Epithelial cell of esophagus (primary cell): ENCODE data around the gene FAM110C.

Source experiments
- DNase-seq: peaks from one replicate; pipeline ENCODE4 v3.0.0; 2010; ENCODE audit warnings: low read depth
- H3K4me3 ChIP-seq: 2 replicates; pipeline ENCODE4 v1.5.1; 2011; ENCODE audit warnings: mild to moderate bottlenecking, low read length, control low read depth
- TF ChIP-seq, protein P1 (sequence below): IDR thresholded peaks from 2 replicates; pipeline ENCODE4 v1.5.1; 2011; ENCODE audit warnings: low read depth, mild to moderate bottlenecking, low read length, control low read depth, inconsistent platforms; ENCODE audit not compliant: insufficient read depth; ENCODE audit errors: missing control alignments

The FAM110C gene, protein sequence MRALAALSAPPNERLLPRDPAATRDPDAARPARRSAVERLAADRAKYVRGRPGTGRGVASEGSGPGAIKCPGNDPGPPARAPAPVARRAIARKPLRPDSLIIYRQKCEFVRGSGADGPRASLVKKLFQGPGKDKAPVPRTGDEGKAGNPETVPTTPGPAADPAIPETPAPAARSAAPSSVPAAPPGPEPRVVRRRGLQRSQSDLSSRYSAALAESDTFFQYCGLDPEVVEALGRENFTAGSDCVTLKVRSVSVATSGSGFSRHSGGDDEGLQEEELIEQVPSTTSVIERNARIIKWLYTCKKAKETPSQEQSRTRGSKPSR

DNA sequence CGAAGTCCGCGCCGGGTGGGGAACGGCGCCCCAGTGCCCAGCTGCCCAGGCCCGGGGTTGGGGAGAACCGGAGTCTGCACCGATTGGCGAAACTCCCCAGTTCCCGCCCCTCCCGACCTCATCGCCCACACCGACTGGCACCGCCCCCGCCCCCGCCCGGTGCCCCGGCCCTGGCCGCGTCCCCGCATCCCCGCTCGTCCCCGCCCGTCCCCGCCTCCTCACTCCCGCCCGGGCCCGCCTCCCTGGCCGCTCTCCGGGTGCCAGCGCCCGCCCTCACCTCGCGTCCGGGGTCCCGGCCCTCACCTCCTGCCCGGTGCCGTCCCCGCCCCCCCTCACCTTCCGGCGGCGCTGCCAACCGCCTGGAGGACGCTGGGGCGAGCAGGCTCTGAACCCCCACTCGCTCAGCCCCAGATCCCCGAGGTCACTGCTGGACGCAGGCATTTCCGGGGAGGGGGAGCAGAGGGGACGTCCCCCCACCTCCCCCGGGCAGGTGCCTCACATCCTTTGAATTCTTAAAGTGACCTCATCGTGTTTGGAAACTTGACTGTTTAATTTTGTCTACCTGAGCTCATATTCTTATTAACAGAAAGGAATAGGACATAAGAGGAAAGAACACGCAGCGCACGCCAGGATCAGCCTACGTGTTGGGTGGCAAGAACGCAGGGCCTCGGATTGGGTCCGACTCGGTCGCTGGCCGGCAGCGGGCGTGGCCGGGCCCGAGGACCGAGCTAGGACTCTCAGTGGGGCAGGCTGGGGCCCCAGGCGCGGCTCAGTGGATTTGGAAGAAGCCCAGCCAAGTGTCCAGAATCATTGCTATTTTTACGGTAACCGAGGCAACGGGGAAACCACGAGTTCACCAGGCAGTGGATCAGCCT is at the start of gene FAM110C:
Gene FAM110C, minus strand, starts transcription at position 35 of the 875 bp plus-strand sequence. CDS start 120 bp downstream, outside the sequence.
- TF ChIP-seq, protein P1, sequence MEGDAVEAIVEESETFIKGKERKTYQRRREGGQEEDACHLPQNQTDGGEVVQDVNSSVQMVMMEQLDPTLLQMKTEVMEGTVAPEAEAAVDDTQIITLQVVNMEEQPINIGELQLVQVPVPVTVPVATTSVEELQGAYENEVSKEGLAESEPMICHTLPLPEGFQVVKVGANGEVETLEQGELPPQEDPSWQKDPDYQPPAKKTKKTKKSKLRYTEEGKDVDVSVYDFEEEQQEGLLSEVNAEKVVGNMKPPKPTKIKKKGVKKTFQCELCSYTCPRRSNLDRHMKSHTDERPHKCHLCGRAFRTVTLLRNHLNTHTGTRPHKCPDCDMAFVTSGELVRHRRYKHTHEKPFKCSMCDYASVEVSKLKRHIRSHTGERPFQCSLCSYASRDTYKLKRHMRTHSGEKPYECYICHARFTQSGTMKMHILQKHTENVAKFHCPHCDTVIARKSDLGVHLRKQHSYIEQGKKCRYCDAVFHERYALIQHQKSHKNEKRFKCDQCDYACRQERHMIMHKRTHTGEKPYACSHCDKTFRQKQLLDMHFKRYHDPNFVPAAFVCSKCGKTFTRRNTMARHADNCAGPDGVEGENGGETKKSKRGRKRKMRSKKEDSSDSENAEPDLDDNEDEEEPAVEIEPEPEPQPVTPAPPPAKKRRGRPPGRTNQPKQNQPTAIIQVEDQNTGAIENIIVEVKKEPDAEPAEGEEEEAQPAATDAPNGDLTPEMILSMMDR, result no peak
- peak within 1 kb of the TSS; percentile 64 for H3K4me3 ChIP-seq
- DNase-seq, result peak; percentile 73

DNA sequence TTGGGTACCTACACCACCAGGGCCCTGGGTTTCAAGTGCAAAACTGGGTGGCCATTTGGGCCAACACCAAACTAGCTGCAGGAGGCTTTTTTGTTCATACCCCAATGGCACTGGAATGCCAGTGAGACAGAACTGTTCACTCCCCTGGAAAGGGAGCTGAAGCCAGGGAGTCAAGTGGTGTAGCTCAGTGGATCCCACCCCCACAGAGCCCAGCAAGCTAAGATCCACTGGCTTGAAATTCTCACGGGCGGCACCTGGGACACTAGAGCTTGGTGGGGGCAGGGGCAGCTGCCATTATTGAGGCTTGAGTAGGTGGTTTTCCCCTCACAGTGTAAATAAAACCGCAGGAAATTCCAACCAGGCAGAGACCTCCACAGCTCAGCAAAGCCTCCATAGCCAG is 46.0 kb upstream of the FAM110C start:
- no peak overlapping the region for H3K4me3 ChIP-seq
- TF ChIP-seq, protein P1, result no peak
- no peak for DNase-seq

DNA sequence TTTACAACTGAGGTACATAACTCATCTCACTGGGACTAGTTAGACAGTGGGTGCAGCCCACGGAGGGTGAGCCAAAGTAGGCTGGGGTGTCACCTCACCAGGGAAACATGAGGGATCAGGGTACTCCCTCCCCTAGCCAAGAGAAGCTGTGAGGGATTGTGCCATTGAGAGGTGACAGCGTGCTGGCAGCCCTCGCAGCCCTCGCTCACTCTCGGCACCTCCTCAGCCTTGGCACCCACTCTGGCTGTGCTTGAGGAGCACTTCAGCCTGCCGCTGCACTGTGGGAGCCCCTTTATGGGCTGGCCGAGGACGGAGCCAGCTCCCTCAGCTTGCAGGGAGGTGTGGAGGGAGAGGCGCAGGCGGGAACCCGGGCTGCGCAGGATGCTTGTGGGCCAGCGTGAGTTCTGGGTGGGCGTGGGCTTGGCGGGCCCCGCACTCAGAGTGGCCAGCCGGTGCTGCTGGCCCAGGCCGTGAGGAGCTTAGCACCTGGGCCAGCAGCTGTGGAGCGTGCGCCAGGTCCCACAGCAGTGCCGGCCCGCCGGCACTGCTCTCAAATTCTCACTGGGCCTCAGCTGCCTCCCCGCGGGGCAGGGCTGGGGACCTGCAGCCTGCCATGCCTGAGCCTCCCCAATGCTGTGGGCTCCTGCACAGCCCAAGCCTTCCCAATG is 44.5 kb upstream of the FAM110C start:
- H3K4me3 ChIP-seq, result no peak overlapping the region
- no peak for DNase-seq
- TF ChIP-seq, protein P1, result no peak

DNA sequence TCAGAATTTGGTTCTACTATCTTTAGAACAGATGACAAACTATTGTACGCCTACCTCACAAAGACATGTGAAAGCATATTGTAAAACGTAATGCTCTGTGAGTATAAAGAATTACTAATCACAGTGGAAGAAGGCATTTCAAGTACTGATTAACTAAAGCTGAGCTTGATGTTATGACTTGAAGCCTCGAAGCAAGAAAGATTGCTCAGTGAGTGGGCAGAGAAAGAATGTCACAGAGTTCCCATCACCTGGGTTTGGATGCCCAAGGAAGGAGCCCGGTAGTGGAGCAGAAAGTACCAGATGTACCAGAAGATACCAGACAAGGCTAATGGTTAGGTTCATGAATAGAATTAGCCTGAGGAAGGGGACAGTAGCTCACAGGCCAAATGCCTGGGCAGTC is 39.5 kb upstream of the FAM110C start:
- H3K4me3 ChIP-seq, result no peak overlapping the region
- TF ChIP-seq, protein P1, result no peak
- no peak for DNase-seq

DNA sequence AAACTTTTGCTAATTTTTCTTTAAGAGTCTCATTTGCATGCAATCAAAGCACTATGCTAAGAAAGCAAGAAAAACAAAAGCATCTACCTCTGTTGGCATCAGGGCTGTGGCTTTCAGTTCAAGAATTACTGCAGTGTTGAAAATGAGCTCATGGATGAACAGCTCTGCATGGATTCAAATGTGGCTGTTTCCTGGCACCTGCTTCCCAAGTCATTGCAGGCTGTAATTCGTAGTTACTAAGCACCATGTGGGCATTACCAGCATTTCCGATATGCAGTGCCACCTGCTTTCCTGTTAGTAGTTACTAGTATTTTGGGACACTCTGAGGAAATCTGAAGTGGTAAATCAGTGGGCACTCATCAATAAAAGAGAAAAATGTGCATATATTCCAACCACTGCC is 37.8 kb upstream of the FAM110C start:
- no peak for DNase-seq
- no peak overlapping the region for H3K4me3 ChIP-seq
- TF ChIP-seq, protein P1, result no peak

DNA sequence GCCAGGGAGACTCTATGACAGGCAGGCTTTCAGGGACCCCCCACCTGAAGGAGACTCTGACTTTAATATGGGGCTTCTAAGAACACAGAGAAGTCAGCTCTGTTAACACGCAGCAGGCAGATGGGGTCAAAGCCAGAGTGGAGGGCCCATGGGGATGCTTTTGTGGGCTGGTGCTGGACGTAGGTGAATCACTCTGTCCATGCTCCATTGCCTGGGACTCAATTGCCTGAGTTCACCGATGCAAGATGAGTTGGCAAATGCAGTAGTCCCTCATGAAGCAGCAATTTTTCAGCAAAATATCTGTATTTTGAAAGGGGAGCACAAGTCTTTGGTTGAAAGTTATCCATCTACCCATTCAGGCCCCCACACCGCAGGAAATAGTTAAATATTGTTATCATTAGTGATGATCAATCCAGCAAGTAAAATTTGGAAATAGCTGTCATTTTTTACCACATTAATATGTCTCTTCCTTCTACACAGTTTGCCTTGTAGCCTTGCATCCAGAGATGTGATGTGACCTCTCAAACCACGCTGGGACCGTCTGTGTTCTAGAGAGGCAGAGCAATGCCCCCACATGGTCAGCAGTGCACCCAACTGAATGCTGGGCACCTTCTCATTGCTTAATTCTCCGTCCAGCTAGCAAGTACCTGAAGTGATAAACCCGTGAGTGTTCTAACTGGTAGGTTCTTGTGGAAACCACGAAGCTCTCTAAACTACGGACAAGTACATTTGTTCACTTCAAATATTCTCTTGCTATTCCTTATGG is 34.8 kb upstream of the FAM110C start:
- no peak for DNase-seq
- TF ChIP-seq, protein P1, result no peak
- H3K4me3 ChIP-seq, result no peak overlapping the region
